C1 segment of cervical spinal cord (tissue), 14 donors: Measurements from ENCODE around the gene NBPF14.
"Not testable (repeated sequence)": the region's sequence is repeated elsewhere in the genome, so short reads cannot be mapped to it uniquely, and the experiment has no call there.

Experiments used
- DNase-seq, 14 donors: peaks; one replicate each; lab custom pipeline; 2025; lab: John Stamatoyannopoulos, UW

The NBPF14 gene

DNA sequence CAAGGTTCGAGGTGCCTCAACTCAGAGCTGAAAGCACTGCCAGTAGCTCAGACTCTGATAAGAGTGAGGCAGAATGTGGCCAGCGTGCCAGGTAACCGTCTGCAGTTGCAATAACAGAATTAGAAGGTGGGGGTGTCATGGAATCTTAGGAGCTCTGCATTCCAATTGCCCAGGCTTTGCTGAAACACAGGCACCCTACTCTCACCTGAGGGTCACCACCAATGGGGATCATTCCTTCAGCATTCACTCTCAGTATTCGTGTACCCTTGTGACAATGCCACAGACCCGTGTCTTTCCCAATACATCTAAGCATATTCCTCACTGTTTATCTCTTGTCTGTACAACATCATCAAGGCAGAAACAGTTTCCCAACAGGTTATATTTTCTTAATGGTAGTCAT lies at the start of gene NBPF14:
Gene NBPF14 (minus strand): TSS at position 101 of the 400 bp plus-strand sequence. CDS start 294 bp downstream, outside the sequence.
- DNase-seq, result not testable (repeated sequence)

GRCh38 chr1:148625451-148625850 lies 29.6 kb upstream of the NBPF14 start:
- not testable (repeated sequence) for DNase-seq

DNA sequence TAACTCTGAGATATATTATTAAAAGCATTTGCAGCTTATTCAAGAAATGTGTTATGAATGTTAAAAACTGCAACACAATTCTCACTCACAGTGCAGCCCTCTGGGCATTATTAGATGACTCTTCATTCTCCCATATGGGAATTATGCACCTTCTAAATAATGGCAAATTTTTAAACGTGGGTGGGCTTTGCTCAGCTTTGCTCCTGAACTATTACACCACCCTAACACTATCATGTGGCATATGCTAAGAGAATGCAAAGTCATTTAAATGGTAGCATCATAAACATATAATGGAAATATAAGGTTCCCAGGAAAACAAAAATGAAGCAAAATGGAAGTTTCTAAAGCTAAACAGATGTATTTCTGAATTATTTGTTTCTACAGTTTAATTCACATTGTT lies 22.4 kb upstream of the NBPF14 start:
- DNase-seq, result not testable (repeated sequence)

GRCh38 chr1:148605266-148605665 lies 9.5 kb upstream of the NBPF14 start:
- not testable (repeated sequence) for DNase-seq

GRCh38 chr1:148595360-148595759 lies 451 bp downstream of the NBPF14 start:
- not testable (repeated sequence) for DNase-seq

- not testable (repeated sequence) for DNase-seq
Measured at GRCh38 chr1:148591098-148591497, 4.7 kb downstream of the NBPF14 start.

DNA sequence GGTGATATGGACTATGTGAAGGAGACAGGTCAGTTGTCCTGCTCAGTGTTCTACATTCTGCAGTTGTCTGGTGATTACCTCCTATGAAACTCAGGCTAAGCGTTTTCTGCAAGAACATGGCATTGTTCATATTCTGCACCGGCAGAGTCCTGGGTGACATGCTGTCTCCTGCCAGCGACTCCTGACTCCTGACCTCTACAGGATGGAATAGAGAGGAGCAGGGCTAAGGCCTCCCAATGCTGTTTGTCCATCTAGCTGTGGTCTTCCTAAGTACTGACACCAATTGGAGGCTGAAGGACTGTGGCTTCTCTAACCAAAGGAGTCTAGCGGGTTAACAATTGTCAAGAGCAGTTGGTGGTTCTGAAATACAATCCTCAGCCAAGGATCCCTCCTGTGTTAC lies 63.7 kb downstream of the NBPF14 start:
- DNase-seq, result peak in 1 of 14 donors; percentile 12

DNA sequence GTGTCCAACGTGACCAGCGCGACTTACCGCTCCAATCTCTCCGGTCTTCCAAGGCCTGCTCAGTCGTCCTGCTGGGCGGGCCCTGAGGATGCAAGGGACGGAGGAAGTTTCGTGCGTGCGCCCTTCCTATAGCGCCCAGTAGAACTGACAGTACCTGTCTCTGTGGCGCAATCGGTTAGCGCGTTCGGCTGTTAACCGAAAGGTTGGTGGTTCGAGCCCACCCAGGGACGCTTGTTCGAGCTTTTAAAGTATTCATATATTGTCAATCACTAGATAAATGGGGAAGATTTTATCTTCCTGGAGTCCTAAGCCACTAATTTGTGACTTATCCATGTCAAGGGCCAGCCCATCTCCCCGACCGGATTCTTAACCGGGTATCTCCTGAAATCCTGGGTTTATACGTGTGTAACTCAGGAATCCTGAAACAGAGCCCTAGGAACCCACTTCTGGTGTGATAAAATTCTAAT lies 66.7 kb downstream of the NBPF14 start:
- DNase-seq, result peak in 2 of 14 donors; percentile 1 to 2

DNA sequence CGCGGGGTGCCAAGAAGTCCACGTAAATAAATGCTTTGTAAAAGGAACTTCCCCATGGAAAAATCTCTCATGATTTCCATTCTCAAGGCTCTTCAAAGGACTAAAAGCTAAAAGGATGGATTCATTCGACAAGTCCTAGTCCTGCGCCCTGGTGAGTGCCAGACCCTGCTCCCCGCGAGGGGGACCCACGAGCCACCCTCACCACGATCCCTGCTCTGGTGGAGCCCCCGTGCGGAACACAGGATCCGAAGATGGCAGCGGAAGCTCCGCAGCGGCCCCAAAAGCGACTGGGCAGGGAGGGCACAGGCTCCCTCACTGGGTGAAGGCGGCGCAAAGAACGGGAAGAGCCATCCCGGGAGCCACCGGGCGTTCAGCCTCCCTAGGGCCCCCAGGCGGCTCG lies 67.2 kb downstream of the NBPF14 start:
- not testable (repeated sequence) for DNase-seq

- DNase-seq, result not testable (repeated sequence)
Measured at GRCh38 chr1:148526587-148526986, 69.2 kb downstream of the NBPF14 start.

- DNase-seq, result not testable (repeated sequence)
Measured at GRCh38 chr1:148523205-148524144, 72.3 kb downstream of the NBPF14 start.

GRCh38 chr1:148522561-148523204 lies 73.1 kb downstream of the NBPF14 start:
- peak; percentile 11 to 93 (median 68) for DNase-seq

GRCh38 chr1:148522072-148522471 lies 73.7 kb downstream of the NBPF14 start:
- peak in 13 of 14 donors; percentile 11 to 89 (median 63) for DNase-seq

DNA sequence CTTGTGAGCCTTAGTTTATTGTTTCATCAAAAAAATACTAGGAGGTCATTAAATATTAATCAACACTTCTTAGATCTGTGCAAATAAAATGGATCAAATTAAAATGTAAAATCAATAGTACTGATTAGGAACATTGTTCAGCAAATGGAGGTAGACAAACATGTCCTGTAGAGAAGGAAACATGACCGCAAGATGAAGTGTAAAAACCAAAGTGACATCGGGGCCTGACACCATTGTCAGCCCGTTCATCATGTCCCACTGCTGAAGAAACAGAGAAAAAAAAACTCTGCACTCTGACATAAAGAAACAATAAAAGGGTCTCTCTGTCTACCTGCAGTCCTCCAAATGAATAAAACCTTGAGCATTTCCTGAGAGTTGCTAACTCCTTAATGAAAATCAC lies 81.5 kb downstream of the NBPF14 start:
- DNase-seq, result not testable (repeated sequence)

- not testable (repeated sequence) for DNase-seq
Measured at GRCh38 chr1:148512571-148513184, 83.1 kb downstream of the NBPF14 start.

- not testable (repeated sequence) for DNase-seq
Measured at GRCh38 chr1:148493933-148494332, 101.9 kb downstream of the NBPF14 start.

DNA sequence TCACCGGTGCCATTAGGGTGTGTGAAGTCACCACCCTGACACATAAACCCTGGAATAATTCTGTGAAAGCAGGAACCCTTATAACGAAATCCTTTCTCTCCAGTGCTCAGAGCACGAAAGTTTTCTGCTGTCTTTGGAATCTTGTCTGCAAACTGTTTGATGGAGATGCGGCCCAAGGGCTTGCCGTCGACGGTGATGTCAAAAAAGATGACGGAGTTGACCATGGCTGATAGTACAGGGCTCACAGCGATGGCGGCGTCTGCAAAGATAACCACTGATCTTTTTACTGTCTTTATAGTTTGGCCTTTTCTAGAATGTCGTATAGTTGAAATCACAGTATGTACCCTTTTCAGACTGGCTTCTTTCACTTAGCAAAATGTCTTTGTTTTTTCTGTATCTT lies 112.8 kb downstream of the NBPF14 start, which contains the start of gene PPIAL4G:
Gene PPIAL4G (minus strand): TSS at position 274 of the 400 bp plus-strand sequence. CDS start 50 bp downstream, at position 224.
- not testable (repeated sequence) for DNase-seq
